GM23338 (cell line): Measurements from ENCODE around the gene SHKBP1.
A peak's percentile ranks its signal among the peaks of the same experiment; 100 is the strongest.

ENCODE experiments used
- CREB1 ChIP-seq: fragments of 250-450 bp; sonication (Bioruptor Pico); IDR thresholded peaks from 2 replicates; pipeline ENCODE4 v1.5.0; 2020; ENCODE audit warnings: low read depth, mild to moderate bottlenecking, moderate library complexity
- EZH2 ChIP-seq: fragments of 200-600 bp; sonication (generic); IDR thresholded peaks from one replicate; pipeline ENCODE4 v1.8.0; 2017; ENCODE audit warnings: antibody characterized with exemption, mild to moderate bottlenecking, low read depth; ENCODE audit not compliant: unreplicated experiment
- EZH2phosphoT487 ChIP-seq: fragments of 200-600 bp; sonication (generic); IDR thresholded peaks from one replicate; pipeline ENCODE4 v1.8.1; 2018; ENCODE audit warnings: antibody characterized with exemption; ENCODE audit not compliant: unreplicated experiment
- NANOG ChIP-seq: IDR thresholded peaks from 2 replicates; pipeline ENCODE4 v1.6.1; 2016; ENCODE audit warnings: antibody characterized with exemption, borderline replicate concordance
- POLR2AphosphoS5 ChIP-seq: IDR thresholded peaks from 2 replicates; pipeline ENCODE4 v1.6.1; 2016; ENCODE audit warnings: antibody characterized with exemption, low read depth
- STAT1 ChIP-seq: IDR thresholded peaks from one replicate; pipeline ENCODE4 v1.6.1; 2016; ENCODE audit warnings: antibody characterized with exemption; ENCODE audit not compliant: unreplicated experiment
- ZNF114 ChIP-seq: fragments of 250-450 bp; sonication (Bioruptor Pico); IDR thresholded peaks from 2 replicates; pipeline ENCODE4 v1.5.0; 2020; ENCODE audit warnings: mild to moderate bottlenecking, moderate library complexity
- ZNF331 ChIP-seq: fragments of 250-450 bp; sonication (Bioruptor Pico); IDR thresholded peaks from 2 replicates; pipeline ENCODE4 v1.5.0; 2020; ENCODE audit warnings: low read depth, mild to moderate bottlenecking, moderate library complexity
- TF ChIP-seq, protein P1 (sequence below), 2 experiments: fragments of 200-600 bp in 1 of 2; sonication (generic) in 1 of 2; conservative IDR thresholded peaks; 2 replicates each; pipeline versions ENCODE4 v1.5.1 to v1.6.1; 2016 to 2017; ENCODE audit warnings: antibody characterized with exemption in 2 of 2, low read depth in 2 of 2, mild to moderate bottlenecking in 2 of 2, moderate library complexity in 1 of 2
- TF ChIP-seq, protein P2 (sequence below): IDR thresholded peaks from one replicate; pipeline ENCODE4 v1.6.1; 2018; ENCODE audit warnings: antibody characterized with exemption; ENCODE audit not compliant: unreplicated experiment
- TF ChIP-seq, protein P3 (sequence below): IDR thresholded peaks from 2 replicates; pipeline ENCODE4 v1.6.1; 2016; ENCODE audit warnings: antibody characterized with exemption

DNA sequence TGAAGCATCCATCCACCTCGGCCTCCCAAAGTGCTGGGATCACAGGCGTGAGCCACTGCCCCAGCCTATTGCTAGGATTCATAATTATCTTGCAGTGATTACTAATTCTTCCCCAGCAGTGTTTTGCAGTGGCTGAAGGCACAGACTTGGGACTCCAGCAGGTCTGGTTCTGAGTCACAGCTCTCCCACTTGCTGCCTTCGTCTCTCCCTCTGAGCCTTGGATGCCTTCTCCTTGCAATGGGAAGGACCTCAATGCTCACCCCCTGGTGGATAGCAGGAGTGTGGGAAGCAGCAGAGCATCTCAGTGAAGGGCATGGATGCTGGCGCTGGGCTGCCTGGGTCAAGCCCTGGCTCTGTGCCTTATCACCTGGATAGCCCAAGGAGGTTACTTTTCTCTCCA is 37.6 kb upstream of the SHKBP1 start:
- TF ChIP-seq, protein P1, sequence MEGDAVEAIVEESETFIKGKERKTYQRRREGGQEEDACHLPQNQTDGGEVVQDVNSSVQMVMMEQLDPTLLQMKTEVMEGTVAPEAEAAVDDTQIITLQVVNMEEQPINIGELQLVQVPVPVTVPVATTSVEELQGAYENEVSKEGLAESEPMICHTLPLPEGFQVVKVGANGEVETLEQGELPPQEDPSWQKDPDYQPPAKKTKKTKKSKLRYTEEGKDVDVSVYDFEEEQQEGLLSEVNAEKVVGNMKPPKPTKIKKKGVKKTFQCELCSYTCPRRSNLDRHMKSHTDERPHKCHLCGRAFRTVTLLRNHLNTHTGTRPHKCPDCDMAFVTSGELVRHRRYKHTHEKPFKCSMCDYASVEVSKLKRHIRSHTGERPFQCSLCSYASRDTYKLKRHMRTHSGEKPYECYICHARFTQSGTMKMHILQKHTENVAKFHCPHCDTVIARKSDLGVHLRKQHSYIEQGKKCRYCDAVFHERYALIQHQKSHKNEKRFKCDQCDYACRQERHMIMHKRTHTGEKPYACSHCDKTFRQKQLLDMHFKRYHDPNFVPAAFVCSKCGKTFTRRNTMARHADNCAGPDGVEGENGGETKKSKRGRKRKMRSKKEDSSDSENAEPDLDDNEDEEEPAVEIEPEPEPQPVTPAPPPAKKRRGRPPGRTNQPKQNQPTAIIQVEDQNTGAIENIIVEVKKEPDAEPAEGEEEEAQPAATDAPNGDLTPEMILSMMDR (conservative IDR thresholded peaks at IDR 0.05; ENCODE audit: low read depth in 2 of 2): peak in 1 of 2 experiments; percentile 29; a peak in 1 of 4 replicates
- no peak for TF ChIP-seq EZH2phosphoT487
- no peak for TF ChIP-seq EZH2
- TF ChIP-seq POLR2AphosphoS5: no peak
- TF ChIP-seq, protein P2, sequence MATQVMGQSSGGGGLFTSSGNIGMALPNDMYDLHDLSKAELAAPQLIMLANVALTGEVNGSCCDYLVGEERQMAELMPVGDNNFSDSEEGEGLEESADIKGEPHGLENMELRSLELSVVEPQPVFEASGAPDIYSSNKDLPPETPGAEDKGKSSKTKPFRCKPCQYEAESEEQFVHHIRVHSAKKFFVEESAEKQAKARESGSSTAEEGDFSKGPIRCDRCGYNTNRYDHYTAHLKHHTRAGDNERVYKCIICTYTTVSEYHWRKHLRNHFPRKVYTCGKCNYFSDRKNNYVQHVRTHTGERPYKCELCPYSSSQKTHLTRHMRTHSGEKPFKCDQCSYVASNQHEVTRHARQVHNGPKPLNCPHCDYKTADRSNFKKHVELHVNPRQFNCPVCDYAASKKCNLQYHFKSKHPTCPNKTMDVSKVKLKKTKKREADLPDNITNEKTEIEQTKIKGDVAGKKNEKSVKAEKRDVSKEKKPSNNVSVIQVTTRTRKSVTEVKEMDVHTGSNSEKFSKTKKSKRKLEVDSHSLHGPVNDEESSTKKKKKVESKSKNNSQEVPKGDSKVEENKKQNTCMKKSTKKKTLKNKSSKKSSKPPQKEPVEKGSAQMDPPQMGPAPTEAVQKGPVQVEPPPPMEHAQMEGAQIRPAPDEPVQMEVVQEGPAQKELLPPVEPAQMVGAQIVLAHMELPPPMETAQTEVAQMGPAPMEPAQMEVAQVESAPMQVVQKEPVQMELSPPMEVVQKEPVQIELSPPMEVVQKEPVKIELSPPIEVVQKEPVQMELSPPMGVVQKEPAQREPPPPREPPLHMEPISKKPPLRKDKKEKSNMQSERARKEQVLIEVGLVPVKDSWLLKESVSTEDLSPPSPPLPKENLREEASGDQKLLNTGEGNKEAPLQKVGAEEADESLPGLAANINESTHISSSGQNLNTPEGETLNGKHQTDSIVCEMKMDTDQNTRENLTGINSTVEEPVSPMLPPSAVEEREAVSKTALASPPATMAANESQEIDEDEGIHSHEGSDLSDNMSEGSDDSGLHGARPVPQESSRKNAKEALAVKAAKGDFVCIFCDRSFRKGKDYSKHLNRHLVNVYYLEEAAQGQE: no peak
- no peak for TF ChIP-seq STAT1
- TF ChIP-seq ZNF331 (CRISPR knock-in tag): no peak
- TF ChIP-seq CREB1 (CRISPR knock-in tag): no peak
- no peak for TF ChIP-seq ZNF114 (CRISPR knock-in tag)
- TF ChIP-seq NANOG: no peak
- TF ChIP-seq, protein P3, sequence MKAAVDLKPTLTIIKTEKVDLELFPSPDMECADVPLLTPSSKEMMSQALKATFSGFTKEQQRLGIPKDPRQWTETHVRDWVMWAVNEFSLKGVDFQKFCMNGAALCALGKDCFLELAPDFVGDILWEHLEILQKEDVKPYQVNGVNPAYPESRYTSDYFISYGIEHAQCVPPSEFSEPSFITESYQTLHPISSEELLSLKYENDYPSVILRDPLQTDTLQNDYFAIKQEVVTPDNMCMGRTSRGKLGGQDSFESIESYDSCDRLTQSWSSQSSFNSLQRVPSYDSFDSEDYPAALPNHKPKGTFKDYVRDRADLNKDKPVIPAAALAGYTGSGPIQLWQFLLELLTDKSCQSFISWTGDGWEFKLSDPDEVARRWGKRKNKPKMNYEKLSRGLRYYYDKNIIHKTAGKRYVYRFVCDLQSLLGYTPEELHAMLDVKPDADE: no peak
